ENCODE data around the gene BCAS3.

The BCAS3 gene

GRCh38 chr17:61338000-61338798, 660.5 kb downstream of the BCAS3 start:
- H3F3A ChIP-seq (ENCODE audit: insufficient read depth, low read length), result no peaks in the 10 kb centered on the region
- no peak overlapping the region for H3K9ac ChIP-seq (ENCODE audit: low read length)
- TF ChIP-seq EZH2 (IDR thresholded peaks at IDR 0.05; ENCODE audit: borderline replicate concordance, low read length), result no peak
- no peak for TF ChIP-seq CTCF (IDR thresholded peaks at IDR 0.05; ENCODE audit: low read length)
- H3K79me2 ChIP-seq (ENCODE audit: insufficient read depth, low read length), result no peaks in the 10 kb centered on the region
- no peak overlapping the region for H3K4me3 ChIP-seq (ENCODE audit: low read depth, low read length, poor library complexity, severe bottlenecking)
- H3K36me3 ChIP-seq (ENCODE audit: insufficient read depth, low read length), result no peaks in the 10 kb centered on the region
- no peaks in the 10 kb centered on the region for H3K27me3 ChIP-seq (ENCODE audit: insufficient read depth, low read length)
- no peak overlapping the region for H2AFZ ChIP-seq (ENCODE audit: low read length)
- H3K27ac ChIP-seq (ENCODE audit: low read depth, low read length, poor library complexity, severe bottlenecking), result no peak overlapping the region
- H3K4me1 ChIP-seq (ENCODE audit: insufficient read depth, low read length, severe bottlenecking), result no peaks in the 10 kb centered on the region
- no peaks in the 10 kb centered on the region for H4K20me1 ChIP-seq (ENCODE audit: insufficient read depth, low read length)
- H3K9me2 ChIP-seq (ENCODE audit: low read depth, low read length), result no peaks in the 10 kb centered on the region
- H3K9me3 ChIP-seq (ENCODE audit: low read length), result no peaks in the 10 kb centered on the region
- H3K4me2 ChIP-seq (ENCODE audit: low read length), result no peak overlapping the region

GRCh38 chr17:61338874-61339478, 661.3 kb downstream of the BCAS3 start:
- Histone ChIP-seq H3K27me3 (ENCODE audit: insufficient read depth, low read length) (no peaks in the 10 kb centered on the region), H3K27ac (ENCODE audit: low read depth, low read length, poor library complexity, severe bottlenecking) (no peak overlapping the region), H3K4me2 (ENCODE audit: low read length) (no peak overlapping the region), H3F3A (ENCODE audit: insufficient read depth, low read length) (no peaks in the 10 kb centered on the region), H3K4me3 (ENCODE audit: low read depth, low read length, poor library complexity, severe bottlenecking) (no peak overlapping the region), H3K9me3 (ENCODE audit: low read length) (no peaks in the 10 kb centered on the region), H3K4me1 (ENCODE audit: insufficient read depth, low read length, severe bottlenecking) (no peaks in the 10 kb centered on the region), H3K9ac (ENCODE audit: low read length) (no peak overlapping the region), H4K20me1 (ENCODE audit: insufficient read depth, low read length) (no peaks in the 10 kb centered on the region), H3K36me3 (ENCODE audit: insufficient read depth, low read length) (no peaks in the 10 kb centered on the region), H2AFZ (ENCODE audit: low read length) (no peak overlapping the region), H3K79me2 (ENCODE audit: insufficient read depth, low read length) (no peaks in the 10 kb centered on the region), H3K9me2 (ENCODE audit: low read depth, low read length) (no peaks in the 10 kb centered on the region)
- TF ChIP-seq EZH2 (IDR thresholded peaks at IDR 0.05; ENCODE audit: borderline replicate concordance, low read length) (no peak), CTCF (IDR thresholded peaks at IDR 0.05; ENCODE audit: low read length) (no peak)

GRCh38 chr17:61340431-61341209, 663.0 kb downstream of the BCAS3 start:
- Histone ChIP-seq H3K9me2 (ENCODE audit: low read depth, low read length) (no peaks in the 10 kb centered on the region), H3K4me1 (ENCODE audit: insufficient read depth, low read length, severe bottlenecking) (no peaks in the 10 kb centered on the region), H3F3A (ENCODE audit: insufficient read depth, low read length) (no peaks in the 10 kb centered on the region), H3K4me2 (ENCODE audit: low read length) (no peak overlapping the region), H3K4me3 (ENCODE audit: low read depth, low read length, poor library complexity, severe bottlenecking) (no peak overlapping the region), H3K79me2 (ENCODE audit: insufficient read depth, low read length) (no peaks in the 10 kb centered on the region), H3K36me3 (ENCODE audit: insufficient read depth, low read length) (no peaks in the 10 kb centered on the region), H4K20me1 (ENCODE audit: insufficient read depth, low read length) (no peaks in the 10 kb centered on the region), H3K9me3 (ENCODE audit: low read length) (no peaks in the 10 kb centered on the region), H3K27me3 (ENCODE audit: insufficient read depth, low read length) (no peaks in the 10 kb centered on the region), H2AFZ (ENCODE audit: low read length) (no peak overlapping the region), H3K9ac (ENCODE audit: low read length) (no peak overlapping the region), H3K27ac (ENCODE audit: low read depth, low read length, poor library complexity, severe bottlenecking) (no peak overlapping the region)
- no peak for TF ChIP-seq EZH2 (IDR thresholded peaks at IDR 0.05; ENCODE audit: borderline replicate concordance, low read length)
- TF ChIP-seq CTCF (IDR thresholded peaks at IDR 0.05; ENCODE audit: low read length), result no peak

Data from OCI-LY1 (cell line).